Transverse colon (tissue), 4 donors: ENCODE data around the gene CDKN2D. TPM values are rescaled to one million over a fixed set of nuclear protein-coding genes. Genes with fewer than 3 reads are reported as not detected.
A peak's percentile ranks its signal among the peaks of the same experiment; 100 is the strongest.

Experiments
- DNase-seq: peaks from one replicate; pipeline ENCODE4 v3.0.0-alpha.2; 2019
- H3K27ac ChIP-seq, 4 donors: fragments of 200-600 bp; sonication (generic); 2 replicates each; pipeline ENCODE4 v1.5.1; 2016 to 2018; ENCODE audit warnings: inconsistent platforms in 4 of 4
- H3K27me3 ChIP-seq: fragments of 200-600 bp; sonication (generic); 2 replicates; pipeline ENCODE4 v1.5.1; 2017; ENCODE audit warnings: inconsistent platforms
- H3K36me3 ChIP-seq, 4 donors: fragments of 200-600 bp; sonication (generic); 2 replicates each; pipeline ENCODE4 v1.5.1; 2017 to 2019; ENCODE audit warnings: inconsistent platforms in 4 of 4
- H3K4me1 ChIP-seq, 4 donors: fragments of 200-600 bp; sonication (generic); 2 replicates each; pipeline ENCODE4 v1.5.1; 2017 to 2020; ENCODE audit warnings: inconsistent platforms in 4 of 4
- H3K4me3 ChIP-seq, 4 donors: fragments of 200-600 bp; sonication (generic); 1 replicate in 1 of 4; 2 replicates in 3 of 4; pipeline versions ENCODE4 v1.5.1 to v1.6.1; 2017 to 2019; ENCODE audit warnings: inconsistent platforms in 4 of 4
- H3K9me3 ChIP-seq, 2 donors: fragments of 200-600 bp; sonication (generic); 2 replicates each; pipeline ENCODE4 v1.5.1; 2017 to 2019; ENCODE audit warnings: inconsistent platforms in 2 of 2
- EP300 ChIP-seq: sonication (generic); formaldehyde crosslinking; IDR thresholded peaks from one replicate; pipeline ENCODE4 v1.6.1; 2017; ENCODE audit warnings: antibody characterized with exemption, low read depth
- POLR2A ChIP-seq: fragments of 450-650 bp; IDR thresholded peaks from one replicate; pipeline ENCODE4 v1.6.1; 2016; ENCODE audit warnings: antibody characterized with exemption, mild to moderate bottlenecking, moderate library complexity
- POLR2AphosphoS5 ChIP-seq, 3 donors: sonication (generic); formaldehyde crosslinking; IDR thresholded peaks; one replicate each; pipeline ENCODE4 v1.6.1; 2016; ENCODE audit warnings: antibody characterized with exemption in 3 of 3
- WGBS, 2 donors: methylation state at CpG; one replicate each; pipeline ENCODE4 v1.1.5; 2018; ENCODE audit warnings: low coverage in 1 of 2; 5-methylcytosine and 5-hydroxymethylcytosine counted together
- in situ Hi-C, 4 donors: fragments of 200-750 bp; cut with MboI; loops; one replicate each; pipeline versions ENCODE4 v1.15.0 to v1.15.1; 2017; ENCODE audit warnings: low sequenced_read_pairs in 3 of 4, low pct_ligation_motif_present in 1 of 4, low pct_unique_long_range_greater_than_20kb in 1 of 4
- intact Hi-C: fragments of 100-400 bp; cut with DNase I; formaldehyde crosslinking; loops from one replicate; pipeline ENCODE4 v1.15.1; 2023; ENCODE audit warnings: low total_unique reads
- total RNA-seq, 4 donors: library from RNA; depleted of rRNA; stranded (reverse); fragments of >200 nt; gene quantifications; one replicate each; pipeline ENCODE4 v1.1.0, GENCODE V29; 2016
- TF ChIP-seq, protein P1 (sequence below), 5 experiments: fragments of 200-600 bp in 3 of 5; fragments of 450-650 bp in 2 of 5; sonication (generic) in 3 of 5; IDR thresholded peaks; 1 replicate in 2 of 5; 2 replicates in 3 of 5; pipeline ENCODE4 v1.5.1; 2016 to 2017; ENCODE audit warnings: antibody characterized with exemption in 5 of 5, inconsistent platforms in 3 of 5, mild to moderate bottlenecking in 2 of 5, moderate library complexity in 1 of 5

The CDKN2D gene
- total RNA-seq, 4 donors from 2014 or later, result 4.9 to 11.4 (median 7.1) TPM

DNA sequence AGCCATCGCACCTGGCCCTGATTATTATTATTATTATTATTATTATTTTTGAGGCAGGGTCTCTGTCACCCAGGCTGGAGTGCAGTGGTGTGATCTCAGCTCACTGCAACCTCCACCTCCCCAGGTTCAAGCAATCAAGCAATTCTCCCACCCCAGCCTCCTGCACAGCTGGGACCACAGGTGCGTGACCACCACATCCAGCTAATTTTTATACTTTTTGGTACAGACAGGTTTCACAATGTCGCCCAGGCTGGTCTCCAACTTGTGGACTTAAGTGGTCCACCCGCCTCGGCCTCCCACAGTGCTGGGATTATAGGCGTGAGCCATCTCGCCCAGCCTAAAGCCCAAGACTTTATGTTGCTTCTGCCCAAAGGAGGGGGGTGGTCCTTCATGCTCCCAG, 24.4 kb upstream of the CDKN2D start:
- 96% methylated on average over 7 of the region's 7 CpGs; no CpG with 5 or more reads in 1 of the 2 donors for WGBS, 2 donors
- Histone ChIP-seq H3K27ac (peak overlapping the region in 2 of 4 donors; percentile 9 to 26), H3K4me1 (peaks cover 0 to 34% (median 2%) of the 10 kb centered on the region in 4 donors), H3K36me3 (no peaks in the 10 kb centered on the region), H3K9me3 (no peaks in the 10 kb centered on the region), H3K4me3 (no peak overlapping the region), H3K27me3 (peaks cover 10% of the 10 kb centered on the region)
- DNase-seq, result no peak
- in situ Hi-C loops (no loop called here), intact Hi-C loops (no loop called here)
- no peak for TF ChIP-seq POLR2A
- no peak for TF ChIP-seq POLR2AphosphoS5 (IDR thresholded peaks at IDR 0.05)
- TF ChIP-seq, protein P1, sequence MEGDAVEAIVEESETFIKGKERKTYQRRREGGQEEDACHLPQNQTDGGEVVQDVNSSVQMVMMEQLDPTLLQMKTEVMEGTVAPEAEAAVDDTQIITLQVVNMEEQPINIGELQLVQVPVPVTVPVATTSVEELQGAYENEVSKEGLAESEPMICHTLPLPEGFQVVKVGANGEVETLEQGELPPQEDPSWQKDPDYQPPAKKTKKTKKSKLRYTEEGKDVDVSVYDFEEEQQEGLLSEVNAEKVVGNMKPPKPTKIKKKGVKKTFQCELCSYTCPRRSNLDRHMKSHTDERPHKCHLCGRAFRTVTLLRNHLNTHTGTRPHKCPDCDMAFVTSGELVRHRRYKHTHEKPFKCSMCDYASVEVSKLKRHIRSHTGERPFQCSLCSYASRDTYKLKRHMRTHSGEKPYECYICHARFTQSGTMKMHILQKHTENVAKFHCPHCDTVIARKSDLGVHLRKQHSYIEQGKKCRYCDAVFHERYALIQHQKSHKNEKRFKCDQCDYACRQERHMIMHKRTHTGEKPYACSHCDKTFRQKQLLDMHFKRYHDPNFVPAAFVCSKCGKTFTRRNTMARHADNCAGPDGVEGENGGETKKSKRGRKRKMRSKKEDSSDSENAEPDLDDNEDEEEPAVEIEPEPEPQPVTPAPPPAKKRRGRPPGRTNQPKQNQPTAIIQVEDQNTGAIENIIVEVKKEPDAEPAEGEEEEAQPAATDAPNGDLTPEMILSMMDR (IDR thresholded peaks at IDR 0.05), result no peak
- TF ChIP-seq EP300, result no peak

DNA sequence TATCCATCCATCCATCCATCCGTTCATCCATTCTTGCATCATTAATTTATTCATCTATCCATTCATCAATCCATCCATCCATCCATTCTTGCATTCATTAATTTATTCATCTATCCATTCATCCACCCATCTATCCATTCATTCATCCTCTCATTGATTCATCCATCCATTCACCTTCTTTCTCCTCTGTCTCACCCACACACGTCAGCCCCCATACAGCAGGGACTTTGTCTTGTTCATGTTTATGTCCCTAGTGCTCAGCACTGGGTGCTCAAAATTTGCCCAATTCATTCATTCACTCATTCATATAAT, 19.0 kb upstream of the CDKN2D start:
- intact Hi-C loops, result no loop called here
- Histone ChIP-seq H3K4me3 (no peak overlapping the region), H3K36me3 (no peaks in the 10 kb centered on the region), H3K9me3 (no peaks in the 10 kb centered on the region), H3K27me3 (peaks cover 23% of the 10 kb centered on the region), H3K4me1 (no peaks in the 10 kb centered on the region), H3K27ac (no peak overlapping the region)
- TF ChIP-seq POLR2A, result no peak
- TF ChIP-seq, protein P1 (IDR thresholded peaks at IDR 0.05), result no peak
- no peak for TF ChIP-seq EP300
- TF ChIP-seq POLR2AphosphoS5 (IDR thresholded peaks at IDR 0.05), result no peak
- in situ Hi-C loops, result loop anchor here in 1 of 4 donors (10.0 kb wide), 1 partner anchor 57 kb away; no protein-coding TSS in a partner anchor
- WGBS, 2 donors, result 69 to 83% methylated on average over 2 of the region's 2 CpGs
- DNase-seq, result no peak

DNA sequence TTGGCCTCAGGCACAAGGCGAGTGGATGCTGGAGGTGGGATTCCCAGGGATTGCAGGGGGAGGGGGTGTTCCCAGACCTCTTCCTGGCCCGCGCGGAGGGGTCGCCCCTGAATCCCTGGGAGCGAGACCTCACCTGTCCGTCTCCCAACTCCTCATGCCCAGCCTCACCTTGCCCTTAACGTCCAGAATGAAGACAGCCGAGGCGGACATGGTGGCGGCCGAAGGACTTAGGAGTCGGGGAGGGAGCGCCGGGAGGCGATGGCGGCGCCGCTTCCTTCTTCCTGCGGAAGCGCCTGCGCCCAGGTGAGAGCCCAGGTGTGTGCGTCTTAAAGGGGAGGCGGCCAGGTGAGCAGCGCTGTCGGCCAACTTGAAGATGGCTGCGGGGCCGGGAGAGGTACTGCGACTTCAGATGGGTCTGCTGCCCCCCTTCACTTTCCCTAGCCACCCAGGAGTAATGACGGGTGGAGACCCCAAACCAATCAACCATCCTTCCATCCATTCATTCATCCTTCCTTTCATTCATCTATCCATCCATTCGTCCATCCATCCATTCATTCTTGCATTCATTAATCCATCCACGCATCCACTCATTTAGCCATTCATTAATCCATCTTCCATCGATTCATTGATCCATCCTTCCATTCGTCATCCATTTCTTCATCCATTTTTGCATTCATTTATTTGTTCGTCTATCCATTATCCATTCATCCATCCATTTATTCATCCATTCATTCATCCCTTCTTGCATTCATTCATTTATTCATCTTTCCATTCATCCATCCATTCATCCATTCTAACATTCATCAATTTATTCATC, 18.5 kb upstream of the CDKN2D start, which contains the start of gene AP1M2:
TSS of gene AP1M2 (minus strand) at position 291 of the 817 bp plus-strand sequence. CDS start at position 210, 81 bp downstream.
- Histone ChIP-seq H3K27me3 (peaks cover 23% of the 10 kb centered on the region), H3K36me3 (no peaks in the 10 kb centered on the region), H3K4me1 (no peaks in the 10 kb centered on the region), H3K4me3 (peak within 1 kb of the TSS in 3 of 4 donors; percentile 46 to 65 (median 53)), H3K27ac (peak within 1 kb of the TSS; percentile 53 to 76 (median 66)), H3K9me3 (no peaks in the 10 kb centered on the region)
- peak; percentile 69 for DNase-seq
- 24 to 58% methylated on average over 6 to 33 of the region's 35 CpGs for WGBS, 2 donors
- in situ Hi-C loops, result loop anchor here in 1 of 4 donors (10.0 kb wide), 1 partner anchor 58 kb away; no protein-coding TSS in a partner anchor
- TF ChIP-seq POLR2A (peak; percentile 44), EP300 (no peak), POLR2AphosphoS5 (IDR thresholded peaks at IDR 0.05) (peak in 2 of 3 donors; percentile 26 to 53)
- TF ChIP-seq, protein P1 (IDR thresholded peaks at IDR 0.05), result no peak
- intact Hi-C loops, result no loop called here

DNA sequence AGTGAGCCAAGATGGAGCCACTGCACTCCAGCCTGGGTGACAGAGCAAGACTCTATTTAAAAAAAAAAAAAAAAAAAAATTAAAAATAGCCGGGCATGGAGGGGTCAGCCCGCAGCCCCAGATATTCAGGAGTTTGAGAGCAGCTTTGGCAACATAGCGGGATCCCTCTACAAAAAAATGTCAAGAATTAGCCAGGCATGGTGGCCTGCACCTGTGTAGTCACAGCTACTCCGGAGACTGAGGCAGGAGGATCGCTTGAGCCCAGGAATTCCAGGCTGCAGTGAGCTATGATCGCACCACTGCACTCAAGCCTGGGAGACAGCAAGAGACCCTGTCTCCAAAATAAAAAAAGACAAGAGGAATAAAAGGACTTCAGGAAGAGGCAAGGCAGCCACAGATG, 17.6 kb upstream of the CDKN2D start:
- Histone ChIP-seq H3K4me3 (peak overlapping the region in 3 of 4 donors; percentile 46 to 65 (median 53)), H3K4me1 (peaks cover 0 to under 1% (median 0%) of the 10 kb centered on the region in 4 donors), H3K9me3 (no peaks in the 10 kb centered on the region), H3K27me3 (peaks cover 23% of the 10 kb centered on the region), H3K27ac (peak overlapping the region; percentile 53 to 76 (median 66)), H3K36me3 (no peaks in the 10 kb centered on the region)
- intact Hi-C loops, result no loop called here
- in situ Hi-C loops, result loop anchor here in 1 of 4 donors (10.0 kb wide), 1 partner anchor 58 kb away; no protein-coding TSS in a partner anchor
- no peak for DNase-seq
- TF ChIP-seq EP300, result no peak
- no peak for TF ChIP-seq POLR2AphosphoS5 (IDR thresholded peaks at IDR 0.05)
- TF ChIP-seq, protein P1 (IDR thresholded peaks at IDR 0.05), result no peak
- TF ChIP-seq POLR2A, result no peak
- WGBS, 2 donors, result 30 to 68% methylated on average over 3 to 6 of the region's 6 CpGs
